ENCODE results near the gene ITPA. TPM values are rescaled to one million over a fixed set of nuclear protein-coding genes. Genes with fewer than 3 reads are reported as not detected.

Gene ITPA
- total RNA-seq, 1 donor from 2014 or later: 52.5 TPM

GRCh38 chr20:3250091-3250504 lies 40.8 kb downstream of the ITPA start:
- Histone ChIP-seq H3K9me3 (no peaks in the 10 kb centered on the region), H3K27me3 (no peaks in the 10 kb centered on the region), H3K4me1 (peaks cover 14% of the 10 kb centered on the region), H3K36me3 (peaks cover 0 to 32% of the 10 kb centered on the region in 2 donors), H3K4me3 (no peak overlapping the region), H3K27ac (no peak overlapping the region)
- intact Hi-C loops (cut with DNase I): no loop called here
- DNase-seq (ENCODE audit: extremely low spot score in 2 of 2): no peak
- TF ChIP-seq POLR2AphosphoS5 (IDR thresholded peaks at IDR 0.05; ENCODE audit: insufficient read depth in 1 of 2, low read depth in 1 of 2) (no peak), POLR2A (IDR thresholded peaks at IDR 0.05) (no peak), CTCF (IDR thresholded peaks at IDR 0.05) (no peak)

GRCh38 chr20:3251806-3252205 lies 42.5 kb downstream of the ITPA start:
- no peak for DNase-seq (ENCODE audit: extremely low spot score in 2 of 2)
- peaks cover 14% of the 10 kb centered on the region for H3K4me1 ChIP-seq
- H3K36me3 ChIP-seq: peaks cover 0 to 49% of the 10 kb centered on the region in 2 donors
- TF ChIP-seq CTCF (IDR thresholded peaks at IDR 0.05): no peak
- no peak for TF ChIP-seq POLR2A (IDR thresholded peaks at IDR 0.05)
- no peak for TF ChIP-seq POLR2AphosphoS5 (IDR thresholded peaks at IDR 0.05; ENCODE audit: insufficient read depth in 1 of 2, low read depth in 1 of 2)
- H3K27ac ChIP-seq: no peak overlapping the region
- H3K4me3 ChIP-seq: no peak overlapping the region
- no peaks in the 10 kb centered on the region for H3K27me3 ChIP-seq
- intact Hi-C loops (cut with DNase I): loop anchor here (2.0 kb wide), 1 partner anchor 71 kb away; no protein-coding TSS in a partner anchor
- H3K9me3 ChIP-seq: no peaks in the 10 kb centered on the region

- no peak for TF ChIP-seq CTCF (IDR thresholded peaks at IDR 0.05)
- no peak for TF ChIP-seq POLR2A (IDR thresholded peaks at IDR 0.05)
- no peak for TF ChIP-seq POLR2AphosphoS5 (IDR thresholded peaks at IDR 0.05; ENCODE audit: insufficient read depth in 1 of 2, low read depth in 1 of 2)
- Histone ChIP-seq H3K27ac (no peak overlapping the region), H3K4me3 (no peak overlapping the region), H3K27me3 (no peaks in the 10 kb centered on the region), H3K36me3 (peaks cover 0 to 58% of the 10 kb centered on the region in 2 donors), H3K4me1 (no peaks in the 10 kb centered on the region), H3K9me3 (no peaks in the 10 kb centered on the region)
- no peak for DNase-seq (ENCODE audit: extremely low spot score in 2 of 2)
- intact Hi-C loops (cut with DNase I): no loop called here
These were observed 46.4 kb downstream of the ITPA start for GRCh38 chr20:3255728-3256127.

GRCh38 chr20:3258429-3258828 lies 49.1 kb downstream of the ITPA start:
- no peak for DNase-seq (ENCODE audit: extremely low spot score in 2 of 2)
- peaks cover 0 to 54% of the 10 kb centered on the region in 2 donors for H3K36me3 ChIP-seq
- no peak for TF ChIP-seq POLR2A (IDR thresholded peaks at IDR 0.05)
- H3K4me1 ChIP-seq: no peaks in the 10 kb centered on the region
- no peak overlapping the region for H3K4me3 ChIP-seq
- no peak overlapping the region for H3K27ac ChIP-seq
- no peaks in the 10 kb centered on the region for H3K9me3 ChIP-seq
- intact Hi-C loops (cut with DNase I): no loop called here
- no peaks in the 10 kb centered on the region for H3K27me3 ChIP-seq

- TF ChIP-seq CTCF (IDR thresholded peaks at IDR 0.05): no peak
- no peak for TF ChIP-seq POLR2AphosphoS5 (IDR thresholded peaks at IDR 0.05; ENCODE audit: insufficient read depth in 1 of 2, low read depth in 1 of 2)
- no peak for TF ChIP-seq POLR2A (IDR thresholded peaks at IDR 0.05)
- peaks cover 0 to 44% of the 10 kb centered on the region in 2 donors for H3K36me3 ChIP-seq
- intact Hi-C loops (cut with DNase I): no loop called here
- DNase-seq (ENCODE audit: extremely low spot score in 2 of 2): no peak
- H3K4me1 ChIP-seq: no peaks in the 10 kb centered on the region
- no peak overlapping the region for H3K27ac ChIP-seq
- no peaks in the 10 kb centered on the region for H3K27me3 ChIP-seq
- H3K9me3 ChIP-seq: no peaks in the 10 kb centered on the region
- H3K4me3 ChIP-seq: no peak overlapping the region
These were observed 53.3 kb downstream of the ITPA start for GRCh38 chr20:3262566-3262965.
